ENCODE results near the gene CELA2B.

GRCh38 chr1:15508700-15509487 is 33.0 kb downstream of the CELA2B start:
- TF ChIP-seq PHF8 (IDR thresholded peaks at IDR 0.05; ENCODE audit: borderline replicate concordance, low read length) = no peak
- TF ChIP-seq, protein P1, sequence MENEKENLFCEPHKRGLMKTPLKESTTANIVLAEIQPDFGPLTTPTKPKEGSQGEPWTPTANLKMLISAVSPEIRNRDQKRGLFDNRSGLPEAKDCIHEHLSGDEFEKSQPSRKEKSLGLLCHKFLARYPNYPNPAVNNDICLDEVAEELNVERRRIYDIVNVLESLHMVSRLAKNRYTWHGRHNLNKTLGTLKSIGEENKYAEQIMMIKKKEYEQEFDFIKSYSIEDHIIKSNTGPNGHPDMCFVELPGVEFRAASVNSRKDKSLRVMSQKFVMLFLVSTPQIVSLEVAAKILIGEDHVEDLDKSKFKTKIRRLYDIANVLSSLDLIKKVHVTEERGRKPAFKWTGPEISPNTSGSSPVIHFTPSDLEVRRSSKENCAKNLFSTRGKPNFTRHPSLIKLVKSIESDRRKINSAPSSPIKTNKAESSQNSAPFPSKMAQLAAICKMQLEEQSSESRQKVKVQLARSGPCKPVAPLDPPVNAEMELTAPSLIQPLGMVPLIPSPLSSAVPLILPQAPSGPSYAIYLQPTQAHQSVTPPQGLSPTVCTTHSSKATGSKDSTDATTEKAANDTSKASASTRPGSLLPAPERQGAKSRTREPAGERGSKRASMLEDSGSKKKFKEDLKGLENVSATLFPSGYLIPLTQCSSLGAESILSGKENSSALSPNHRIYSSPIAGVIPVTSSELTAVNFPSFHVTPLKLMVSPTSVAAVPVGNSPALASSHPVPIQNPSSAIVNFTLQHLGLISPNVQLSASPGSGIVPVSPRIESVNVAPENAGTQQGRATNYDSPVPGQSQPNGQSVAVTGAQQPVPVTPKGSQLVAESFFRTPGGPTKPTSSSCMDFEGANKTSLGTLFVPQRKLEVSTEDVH (IDR thresholded peaks at IDR 0.05; ENCODE audit: low read depth, partially characterized antibody) = no peak
- no peak for TF ChIP-seq KDM4B (IDR thresholded peaks at IDR 0.05; ENCODE audit: borderline replicate concordance in 2 of 2, low read depth in 1 of 2)
- TF ChIP-seq, protein P2, sequence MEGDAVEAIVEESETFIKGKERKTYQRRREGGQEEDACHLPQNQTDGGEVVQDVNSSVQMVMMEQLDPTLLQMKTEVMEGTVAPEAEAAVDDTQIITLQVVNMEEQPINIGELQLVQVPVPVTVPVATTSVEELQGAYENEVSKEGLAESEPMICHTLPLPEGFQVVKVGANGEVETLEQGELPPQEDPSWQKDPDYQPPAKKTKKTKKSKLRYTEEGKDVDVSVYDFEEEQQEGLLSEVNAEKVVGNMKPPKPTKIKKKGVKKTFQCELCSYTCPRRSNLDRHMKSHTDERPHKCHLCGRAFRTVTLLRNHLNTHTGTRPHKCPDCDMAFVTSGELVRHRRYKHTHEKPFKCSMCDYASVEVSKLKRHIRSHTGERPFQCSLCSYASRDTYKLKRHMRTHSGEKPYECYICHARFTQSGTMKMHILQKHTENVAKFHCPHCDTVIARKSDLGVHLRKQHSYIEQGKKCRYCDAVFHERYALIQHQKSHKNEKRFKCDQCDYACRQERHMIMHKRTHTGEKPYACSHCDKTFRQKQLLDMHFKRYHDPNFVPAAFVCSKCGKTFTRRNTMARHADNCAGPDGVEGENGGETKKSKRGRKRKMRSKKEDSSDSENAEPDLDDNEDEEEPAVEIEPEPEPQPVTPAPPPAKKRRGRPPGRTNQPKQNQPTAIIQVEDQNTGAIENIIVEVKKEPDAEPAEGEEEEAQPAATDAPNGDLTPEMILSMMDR (IDR thresholded peaks at IDR 0.05 in 2 of 3, conservative IDR thresholded peaks at IDR 0.05 in 1 of 3; ENCODE audit: insufficient read depth in 2 of 3, low read depth in 1 of 3, low read length in 3 of 3) = no peak
- TF ChIP-seq ELF4 (CRISPR knock-in tag; IDR thresholded peaks at IDR 0.05) = no peak
- no peak for TF ChIP-seq EP300 (IDR thresholded peaks at IDR 0.05; ENCODE audit: low read length)
- TF ChIP-seq HMG20A (CRISPR knock-in tag; conservative IDR thresholded peaks at IDR 0.05) = no peak
- no peak for TF ChIP-seq CHD2 (IDR thresholded peaks at IDR 0.05; ENCODE audit: low read depth, low read length)
- TF ChIP-seq, protein P3, sequence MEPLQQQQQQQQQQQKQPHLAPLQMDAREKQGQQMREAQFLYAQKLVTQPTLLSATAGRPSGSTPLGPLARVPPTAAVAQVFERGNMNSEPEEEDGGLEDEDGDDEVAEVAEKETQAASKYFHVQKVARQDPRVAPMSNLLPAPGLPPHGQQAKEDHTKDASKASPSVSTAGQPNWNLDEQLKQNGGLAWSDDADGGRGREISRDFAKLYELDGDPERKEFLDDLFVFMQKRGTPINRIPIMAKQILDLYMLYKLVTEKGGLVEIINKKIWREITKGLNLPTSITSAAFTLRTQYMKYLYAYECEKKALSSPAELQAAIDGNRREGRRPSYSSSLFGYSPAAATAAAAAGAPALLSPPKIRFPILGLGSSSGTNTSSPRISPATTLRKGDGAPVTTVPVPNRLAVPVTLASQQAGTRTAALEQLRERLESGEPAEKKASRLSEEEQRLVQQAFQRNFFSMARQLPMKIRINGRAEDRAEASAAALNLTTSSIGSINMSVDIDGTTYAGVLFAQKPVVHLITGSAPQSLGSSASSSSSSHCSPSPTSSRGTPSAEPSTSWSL (CRISPR knock-in tag; IDR thresholded peaks at IDR 0.05; ENCODE audit: borderline replicate concordance) = no peak
